GM12878 (cell line): ENCODE results near the gene YTHDF1. TPM values are rescaled to one million over a fixed set of nuclear protein-coding genes. Genes with fewer than 3 reads are reported as not detected.

Experiments used
- ATAC-seq: fragments of 200-7000 bp; cut with Tn5 transposase; 3 replicates; pipeline ENCODE4 v1.9.1; 2020; ENCODE audit warnings: mild to moderate bottlenecking, moderate library complexity
- BruUV-seq: library from RNA; stranded (reverse); fragments of 400-500 nt; replicated peaks from 2 replicates; lab custom pipeline; 2021; lab: Mats Ljungman, UMichigan
- CTCF ChIA-PET: fragments of 300-600 bp; sonication (Branson Sonifier 250); formaldehyde crosslinking; extraction: SDS; loops from one replicate; lab custom pipeline; 2021; ENCODE audit warnings: inconsistent platforms; lab: Yijun Ruan, JAX
- POLR2A ChIA-PET: fragments of 350-600 bp; formaldehyde crosslinking; extraction: SDS; loops from one replicate; lab custom pipeline; 2021; ENCODE audit warnings: inconsistent platforms; lab: Charles Lee
- RAD21 ChIA-PET: fragments of 300-600 bp; sonication (Branson Sonifier 250); formaldehyde crosslinking; loops from one replicate; lab custom pipeline; 2023; ENCODE audit warnings: antibody characterized with exemption; ENCODE audit not compliant: unreplicated experiment; lab: Charles Lee
- SMC1A ChIA-PET: fragments of 300-600 bp; sonication (Branson Sonifier 250); formaldehyde crosslinking; loops from one replicate; lab custom pipeline; 2023; ENCODE audit not compliant: unreplicated experiment, uncharacterized antibody; lab: Charles Lee
- DNase-seq: peaks from one replicate; pipeline ENCODE4 v3.0.0-alpha.2; 2011; ENCODE audit warnings: low read depth, low spot score
- FAIRE-seq: peaks from 3 replicates; lab custom pipeline; 2011; peaks lifted over from hg19 to GRCh38; lab: Jason Lieb, UNC
- H2AFZ ChIP-seq: 2 replicates; pipeline ENCODE4 v1.6.0; 2011; ENCODE audit warnings: low read depth, low read length, control low read depth; ENCODE audit not compliant: control insufficient read depth
- H3K27ac ChIP-seq: 2 replicates; pipeline ENCODE4 v1.5.1; 2011; ENCODE audit warnings: control low read depth; ENCODE audit not compliant: control insufficient read depth, insufficient read depth
- H3K27me3 ChIP-seq, 2 experiments: replicated peaks in 1 of 2; 2 replicates each; pipeline versions ENCODE4 v1.6.0 to v1.6.1; 2011; ENCODE audit warnings: low read length in 1 of 2; ENCODE audit not compliant: control insufficient read depth in 2 of 2, insufficient read depth in 2 of 2
- H3K36me3 ChIP-seq, 2 experiments: 2 replicates each; pipeline ENCODE4 v1.5.1; 2011; ENCODE audit warnings: low read length in 1 of 2; ENCODE audit not compliant: control insufficient read depth in 2 of 2, insufficient read depth in 2 of 2
- H3K4me1 ChIP-seq: 2 replicates; pipeline ENCODE4 v1.6.1; 2011; ENCODE audit warnings: mild to moderate bottlenecking, low read length, moderate library complexity, mixed read lengths; ENCODE audit not compliant: control insufficient read depth, insufficient read depth
- H3K4me2 ChIP-seq: 2 replicates; pipeline ENCODE4 v1.6.0; 2011; ENCODE audit warnings: control low read depth; ENCODE audit not compliant: control insufficient read depth, insufficient read depth
- H3K4me3 ChIP-seq: fragments of 200-600 bp; sonication (generic); 2 replicates; pipeline ENCODE4 v1.5.1; 2016
- H3K79me2 ChIP-seq: 2 replicates; pipeline ENCODE4 v1.6.0; 2011; ENCODE audit warnings: low read length; ENCODE audit not compliant: control insufficient read depth, insufficient read depth
- H3K9ac ChIP-seq: 2 replicates; pipeline ENCODE4 v1.8.0; 2011; ENCODE audit warnings: low read length, control low read depth, mixed read lengths; ENCODE audit not compliant: control insufficient read depth, insufficient read depth
- H3K9me3 ChIP-seq: replicated peaks from 3 replicates; pipeline ENCODE4 v1.5.1; 2011; ENCODE audit warnings: mild to moderate bottlenecking, low read length; ENCODE audit not compliant: control insufficient read depth, insufficient read depth
- H4K20me1 ChIP-seq: 2 replicates; pipeline ENCODE4 v1.6.0; 2011; ENCODE audit not compliant: control insufficient read depth, insufficient read depth
- BCL3 ChIP-seq: IDR thresholded peaks from 2 replicates; pipeline ENCODE4 v1.6.1; 2011; ENCODE audit warnings: borderline replicate concordance, low read depth, mild to moderate bottlenecking, moderate library complexity, low read length; ENCODE audit not compliant: insufficient read depth, poor library complexity, severe bottlenecking
- EZH2 ChIP-seq: IDR thresholded peaks from 2 replicates; pipeline ENCODE4 v1.6.1; 2012; ENCODE audit warnings: low read depth, mild to moderate bottlenecking, control low read depth, inconsistent platforms, low read length, borderline replicate concordance; ENCODE audit not compliant: control insufficient read depth
- YBX1 ChIP-seq: fragments of 450-650 bp; IDR thresholded peaks from 2 replicates; pipeline ENCODE4 v1.6.1; 2016; ENCODE audit warnings: antibody characterized with exemption
- WGBS: methylation state at CpG from one replicate; pipeline ENCODE4 v1.1.6; 2016; ENCODE audit warnings: low lambda C conversion rate; ENCODE audit not compliant: insufficient replicate concordance, insufficient coverage; ENCODE audit errors: missing lambda C conversion rate; 5-methylcytosine and 5-hydroxymethylcytosine counted together
- in situ Hi-C: fragments of 300-500 bp; cut with MboI; formaldehyde crosslinking; loops from 9 replicates; pipeline ENCODE4 v1.14.3; 2018; ENCODE audit warnings: mixed read lengths
- intact Hi-C: fragments of 100-400 bp; cut with micrococcal nuclease; formaldehyde crosslinking; loops from one replicate; pipeline ENCODE4 v1.14.2; 2022; ENCODE audit not compliant: unreplicated experiment
- polyA plus RNA-seq, 11 experiments: library from polyadenylated mRNA; depleted of rRNA in 4 of 11; unstranded in 6 of 11; stranded (reverse) in 5 of 11; fragments of >200 nt; fragmentation: Nextera tagmentation in 4 of 11; fragmentation: Illumina TruSeq in 1 of 11; extraction: Ambion mirVana in 4 of 11; extraction: Trizol in 1 of 11; gene quantifications; 1 replicate in 1 of 11; 2 replicates in 10 of 11; pipeline versions ENCODE4 v1.2.1 to v1.2.3, GENCODE V29; 2011 to 2016; ENCODE audit warnings: inconsistent platforms in 2 of 11, missing spikeins in 2 of 11, low read depth in 1 of 11
- total RNA-seq, 4 experiments: library from RNA; depleted of rRNA in 3 of 4; stranded (reverse); fragments of >200 nt in 3 of 4; fragmentation: Illumina TruSeq in 1 of 4; extraction: Trizol in 1 of 4; gene quantifications; 2 replicates each; pipeline versions ENCODE4 v1.2.1 to v1.2.3, GENCODE V29; 2013 to 2021
- TF ChIP-seq, protein P1 (sequence below): fragments of 450-650 bp; IDR thresholded peaks from 2 replicates; pipeline ENCODE4 v1.6.1; 2017; ENCODE audit warnings: mild to moderate bottlenecking

Gene YTHDF1
- total and polyA plus RNA-seq, 10 of the 15 experiments (the other 5 are each of a cell fraction or from before 2014, with no cell fraction given) = 4.6 to 37.8 (median 20.5) TPM

GRCh38 chr20:63204362-63204761 is 11.6 kb downstream of the YTHDF1 start:
- Histone ChIP-seq H4K20me1 (peaks cover 9% of the 10 kb centered on the region; the same call in 1 of the 2 replicates), H3K9ac (no peak overlapping the region), H3K9me3 (no peaks in the 10 kb centered on the region), H3K36me3 (peaks cover 25 to 43% of the 10 kb centered on the region in 2 experiments), H3K4me1 (no peaks in the 10 kb centered on the region), H3K4me2 (no peak overlapping the region), H3K27ac (no peak overlapping the region), H2AFZ (no peak overlapping the region), H3K4me3 (no peak overlapping the region), H3K79me2 (peaks cover 6% of the 10 kb centered on the region), H3K27me3 (no peaks in the 10 kb centered on the region)
- intact Hi-C loops = no loop called here
- no peak for DNase-seq
- WGBS = 62% methylated on average over 5 of the region's 5 CpGs
- ChIA-PET RAD21 (no interaction called here), POLR2A (no interaction called here), SMC1A (no interaction called here), CTCF (interaction anchor here (1.2 kb wide), 2 partner anchors 11 to 16 kb away, joined by 3 to 8 read pairs; partner anchors contain the start of gene YTHDF1)
- in situ Hi-C loops = no loop called here
- FAIRE-seq = no peak
- ATAC-seq = no peak
- no TSS peak for BruUV-seq
- TF ChIP-seq YBX1 (no peak), BCL3 (no peak), EZH2 (no peak)
- TF ChIP-seq, protein P1, sequence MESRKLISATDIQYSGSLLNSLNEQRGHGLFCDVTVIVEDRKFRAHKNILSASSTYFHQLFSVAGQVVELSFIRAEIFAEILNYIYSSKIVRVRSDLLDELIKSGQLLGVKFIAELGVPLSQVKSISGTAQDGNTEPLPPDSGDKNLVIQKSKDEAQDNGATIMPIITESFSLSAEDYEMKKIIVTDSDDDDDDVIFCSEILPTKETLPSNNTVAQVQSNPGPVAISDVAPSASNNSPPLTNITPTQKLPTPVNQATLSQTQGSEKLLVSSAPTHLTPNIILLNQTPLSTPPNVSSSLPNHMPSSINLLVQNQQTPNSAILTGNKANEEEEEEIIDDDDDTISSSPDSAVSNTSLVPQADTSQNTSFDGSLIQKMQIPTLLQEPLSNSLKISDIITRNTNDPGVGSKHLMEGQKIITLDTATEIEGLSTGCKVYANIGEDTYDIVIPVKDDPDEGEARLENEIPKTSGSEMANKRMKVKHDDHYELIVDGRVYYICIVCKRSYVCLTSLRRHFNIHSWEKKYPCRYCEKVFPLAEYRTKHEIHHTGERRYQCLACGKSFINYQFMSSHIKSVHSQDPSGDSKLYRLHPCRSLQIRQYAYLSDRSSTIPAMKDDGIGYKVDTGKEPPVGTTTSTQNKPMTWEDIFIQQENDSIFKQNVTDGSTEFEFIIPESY = no peak
